HL-60/S4 treated with phorbol 12-myristate 13-acetate at 8.2 ng/mL for 4 days and 3 days (cell line): ENCODE data around the gene MTRR.

Source experiments
- in situ Hi-C: fragments of 300-500 bp; cut with MboI; formaldehyde crosslinking; loops from 2 replicates; pipeline ENCODE4 v1.15.0; 2022; ENCODE audit warnings: low sequenced_read_pairs

The MTRR gene

DNA sequence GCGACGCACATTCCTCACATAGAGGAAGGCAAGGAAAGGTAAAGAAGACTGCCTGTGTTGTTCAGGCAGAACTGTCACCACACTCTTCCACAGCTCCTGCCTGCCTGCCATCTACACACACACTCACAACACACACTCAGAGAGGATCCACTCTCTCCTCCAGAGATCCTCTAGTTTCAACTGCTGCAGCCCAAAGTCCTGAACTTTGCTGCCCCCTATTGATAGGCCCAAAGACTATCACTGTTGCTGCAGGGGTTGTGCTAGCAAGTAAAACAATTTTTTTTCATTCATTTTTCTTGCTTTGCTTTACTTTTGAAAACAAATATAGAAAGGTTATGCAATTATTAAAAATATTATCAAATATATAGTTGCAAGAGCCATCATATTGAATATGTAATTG lies 12.1 kb upstream of the MTRR start:
- in situ Hi-C loops: no loop called here

DNA sequence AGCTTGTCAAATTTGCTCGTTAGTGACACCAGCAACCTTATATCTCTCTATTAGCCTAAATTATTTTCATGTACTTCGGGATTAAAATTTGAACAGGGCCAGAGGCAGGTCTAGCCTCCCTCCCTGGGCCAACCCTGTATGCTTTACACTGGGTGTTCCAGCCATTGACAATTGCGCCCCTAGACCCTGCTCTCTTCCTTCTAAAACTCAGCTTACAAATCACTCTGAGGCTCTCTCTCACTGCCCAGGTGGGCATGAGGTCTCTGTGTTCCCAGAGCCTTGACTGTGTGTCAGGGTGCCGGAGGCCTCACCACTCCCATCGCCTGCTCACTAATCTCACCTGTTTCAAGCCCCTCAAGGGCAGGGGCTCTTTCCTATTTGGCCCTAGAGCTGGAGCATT lies 11.6 kb upstream of the MTRR start:
- in situ Hi-C loops: no loop called here

DNA sequence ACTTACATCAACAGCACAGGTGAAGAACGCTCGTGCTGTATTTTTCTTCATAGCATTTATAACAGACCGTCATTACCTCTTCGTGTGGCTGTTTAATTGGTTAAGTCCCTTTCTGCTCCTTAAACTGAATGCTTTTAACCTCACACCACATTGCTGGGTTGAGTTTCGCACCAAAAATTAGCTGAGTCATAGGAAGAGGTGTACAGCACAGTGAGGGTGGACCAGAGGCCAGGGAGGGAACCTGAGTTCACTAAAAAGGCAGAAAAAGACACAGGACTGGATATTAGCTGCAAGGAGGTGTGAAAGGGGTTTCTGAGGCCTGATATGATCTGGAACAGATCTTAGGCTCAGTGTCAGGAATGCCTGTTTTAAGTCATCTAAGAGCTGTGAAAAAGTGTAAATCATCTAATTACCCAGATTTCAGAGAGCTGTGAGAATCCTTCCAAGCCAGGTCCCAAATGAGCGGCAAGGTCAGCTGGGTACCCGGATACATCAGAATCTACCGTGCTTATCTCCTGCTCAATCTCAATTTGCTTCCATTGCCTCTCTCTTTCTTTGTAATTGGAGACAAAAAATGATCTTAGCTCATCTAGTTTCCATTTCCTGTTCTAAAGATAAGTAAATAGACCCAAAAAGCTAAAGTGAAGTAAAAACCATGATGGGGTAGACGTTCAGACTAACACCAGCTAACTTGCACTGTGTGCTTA lies 10.9 kb upstream of the MTRR start:
- in situ Hi-C loops: no loop called here

DNA sequence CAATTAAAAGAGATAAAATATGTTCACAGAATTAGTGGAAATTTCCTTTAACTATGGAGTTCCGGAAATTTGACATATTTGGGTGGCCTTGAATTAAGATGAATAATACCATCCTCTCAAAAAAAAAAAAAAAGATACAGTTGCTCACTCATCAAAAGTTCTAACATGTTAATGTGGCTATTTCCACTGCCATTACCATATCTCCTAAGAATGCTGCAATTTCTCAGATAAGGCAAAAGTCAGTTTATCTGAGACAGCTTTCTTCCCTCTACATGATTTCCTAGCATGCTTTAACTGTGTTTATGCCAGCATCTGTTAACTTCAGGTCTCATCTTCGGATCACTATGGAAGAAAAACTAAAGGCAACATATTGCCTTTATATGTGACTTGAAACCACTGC lies 2.8 kb upstream of the MTRR start:
- in situ Hi-C loops: no loop called here

DNA sequence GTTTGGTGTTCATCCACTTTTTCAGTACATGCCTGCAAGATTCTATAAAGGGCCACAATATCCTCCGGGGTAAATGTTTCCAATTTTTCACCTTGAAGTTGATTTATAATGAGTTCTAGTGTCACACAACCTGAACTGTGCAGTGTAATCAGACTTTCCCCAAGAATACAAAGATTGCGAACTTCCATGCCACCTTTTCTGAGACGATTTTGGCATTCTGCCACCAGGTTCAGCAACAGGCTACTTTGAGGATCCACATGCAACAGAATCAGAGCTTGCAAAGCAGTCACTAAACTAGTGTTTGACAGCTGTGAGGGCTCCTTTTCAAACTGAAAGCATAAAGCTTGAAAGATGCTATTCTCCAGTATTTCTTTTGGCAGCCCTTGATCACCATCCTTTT lies 1.7 kb upstream of the MTRR start:
- in situ Hi-C loops: no loop called here

DNA sequence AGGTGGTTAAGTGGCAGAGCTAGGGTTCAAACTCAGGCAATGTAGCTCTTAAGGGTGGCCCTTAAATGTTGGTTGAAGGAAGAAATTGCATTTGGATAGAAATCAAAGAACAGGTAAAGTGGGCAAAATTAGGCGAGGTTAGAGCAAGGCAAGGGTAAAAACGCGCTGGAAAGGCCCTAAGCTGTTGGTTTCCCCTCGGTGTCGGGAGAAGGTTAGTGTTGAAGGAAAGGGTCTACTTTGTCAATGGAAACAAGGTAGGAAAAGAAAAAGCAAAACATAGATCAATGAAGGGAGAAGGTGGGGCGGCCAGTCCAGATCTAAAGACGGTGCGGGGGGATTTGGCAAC lies 548 bp upstream of the MTRR start:
- in situ Hi-C loops: no loop called here

DNA sequence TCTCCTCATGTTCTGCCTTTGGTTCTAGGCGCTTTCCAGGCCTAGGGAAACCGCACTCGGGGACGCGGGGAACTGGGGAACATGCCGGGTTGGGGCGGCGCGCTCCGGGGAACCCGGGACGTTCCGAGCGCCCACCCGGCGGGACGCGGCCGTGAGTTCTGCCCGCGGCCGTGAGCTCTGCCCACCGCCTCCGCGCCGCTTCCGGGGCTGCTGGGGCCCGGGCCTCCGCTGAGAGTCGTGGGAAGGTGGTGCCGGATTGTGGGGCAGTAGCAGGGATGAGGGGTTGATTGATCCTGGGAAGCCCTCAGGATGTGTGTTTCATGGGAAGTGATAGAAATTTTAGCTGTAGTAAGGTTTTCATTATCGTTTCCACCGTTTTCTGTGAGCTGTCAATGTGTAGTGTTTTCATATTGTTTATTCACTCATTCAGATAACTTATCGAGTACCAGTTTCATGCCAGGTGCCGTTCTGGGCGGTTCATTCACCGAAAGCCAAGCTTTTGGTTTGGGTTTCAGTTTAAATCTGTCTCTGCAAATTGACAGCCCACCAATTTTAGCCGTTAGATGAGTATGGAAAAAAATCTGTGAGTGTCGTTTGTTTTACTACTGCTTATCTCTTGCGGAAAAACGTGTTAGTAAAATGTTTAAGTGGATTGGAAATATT lies 657 bp downstream of the MTRR start:
- in situ Hi-C loops: no loop called here

DNA sequence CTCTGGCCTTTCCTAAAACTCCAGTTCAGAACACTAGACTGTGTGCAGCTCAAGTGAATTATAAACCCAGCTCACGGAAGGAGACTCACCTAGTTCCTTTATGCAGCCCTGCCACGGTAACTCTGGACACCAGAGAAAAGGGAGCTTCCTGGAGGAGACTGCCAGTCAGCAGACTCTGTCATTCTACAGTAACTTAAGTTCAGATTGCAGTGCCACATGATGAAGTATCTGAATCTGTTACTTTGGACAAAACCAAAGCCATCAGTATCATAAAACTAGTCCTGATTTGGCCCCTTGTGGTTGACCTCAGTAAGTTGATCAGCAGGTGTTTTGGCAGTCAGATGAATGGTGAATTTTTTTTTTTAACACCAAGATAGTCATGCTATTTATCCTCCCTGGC lies 2.7 kb downstream of the MTRR start:
- in situ Hi-C loops: no loop called here

DNA sequence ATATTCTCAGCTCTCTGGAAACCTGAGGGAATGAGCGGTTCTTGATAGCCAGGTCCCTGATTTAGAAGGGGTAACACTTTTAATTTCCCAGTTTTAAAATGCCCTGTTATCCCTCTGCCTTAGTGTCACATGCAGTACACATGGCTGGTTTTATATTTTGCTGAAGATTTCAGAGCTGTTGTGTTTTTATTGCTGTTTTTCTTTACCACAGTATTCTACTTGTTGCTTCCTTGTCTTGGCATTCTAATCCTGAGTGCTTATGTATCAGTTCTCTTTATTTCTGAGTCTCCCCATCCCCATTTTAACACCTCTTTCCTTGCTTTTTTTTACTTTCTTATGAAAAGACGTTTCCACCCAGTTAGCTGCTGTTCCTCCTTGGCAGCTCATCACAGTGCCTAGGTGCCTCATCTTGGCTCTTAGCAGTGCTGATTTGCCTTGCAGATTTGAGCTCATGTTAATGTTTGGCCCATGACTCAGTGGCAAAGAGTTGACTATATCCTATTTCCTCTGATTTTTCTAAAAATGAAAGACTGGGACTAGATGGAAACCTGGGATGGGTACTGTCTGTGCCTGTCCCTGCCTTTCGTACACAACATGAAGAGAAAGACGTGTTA lies 3.7 kb downstream of the MTRR start:
- in situ Hi-C loops: no loop called here

DNA sequence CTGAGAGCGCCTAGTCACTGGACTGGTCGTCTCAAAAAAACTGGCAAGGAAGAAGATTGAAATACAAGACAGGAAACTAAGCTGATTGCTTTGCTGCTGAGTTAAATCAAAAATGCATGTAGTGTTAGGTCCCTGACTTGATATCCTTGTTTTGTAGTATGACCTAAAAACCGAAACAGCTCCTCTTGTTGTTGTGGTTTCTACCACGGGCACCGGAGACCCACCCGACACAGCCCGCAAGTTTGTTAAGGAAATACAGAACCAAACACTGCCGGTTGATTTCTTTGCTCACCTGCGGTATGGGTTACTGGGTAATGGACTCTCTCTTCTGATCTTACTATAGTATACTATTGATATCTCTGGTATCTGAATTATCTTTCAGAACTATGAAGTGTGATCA lies 4.3 kb downstream of the MTRR start:
- in situ Hi-C loops: no loop called here

DNA sequence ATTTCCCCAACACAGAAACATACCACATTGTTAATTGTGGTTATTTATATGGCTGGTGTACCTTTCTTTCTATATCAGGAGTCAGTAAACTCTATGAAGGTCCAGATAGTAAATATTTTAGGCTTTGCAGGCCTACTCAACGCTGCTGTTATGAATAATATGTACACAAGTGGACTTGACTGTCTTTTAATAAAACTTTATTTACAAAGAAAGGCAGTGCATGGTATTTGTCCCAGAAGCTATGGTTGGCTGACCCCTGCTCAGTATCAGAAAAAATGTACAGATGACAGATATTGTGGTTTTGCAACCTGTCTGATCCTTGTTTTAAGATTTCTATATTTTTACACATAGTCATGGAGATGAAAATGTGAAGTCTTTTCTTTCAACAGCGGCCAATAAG lies 5.7 kb downstream of the MTRR start:
- in situ Hi-C loops: no loop called here

DNA sequence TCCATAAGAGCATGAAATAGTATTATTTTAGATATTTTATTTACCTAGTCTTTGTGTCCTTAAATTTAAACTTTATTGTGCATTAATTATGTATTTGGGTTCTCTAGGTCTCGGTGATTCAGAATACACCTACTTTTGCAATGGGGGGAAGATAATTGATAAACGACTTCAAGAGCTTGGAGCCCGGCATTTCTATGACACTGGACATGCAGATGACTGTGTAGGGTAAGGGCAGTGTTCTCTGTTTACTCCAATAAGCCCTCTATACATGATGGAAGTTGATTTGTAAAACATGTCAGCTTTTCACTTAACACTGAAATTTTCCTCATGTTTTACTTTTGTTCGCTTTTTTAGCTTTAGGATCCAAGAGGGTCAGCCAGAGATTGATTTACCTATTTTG lies 6.2 kb downstream of the MTRR start:
- in situ Hi-C loops: no loop called here

DNA sequence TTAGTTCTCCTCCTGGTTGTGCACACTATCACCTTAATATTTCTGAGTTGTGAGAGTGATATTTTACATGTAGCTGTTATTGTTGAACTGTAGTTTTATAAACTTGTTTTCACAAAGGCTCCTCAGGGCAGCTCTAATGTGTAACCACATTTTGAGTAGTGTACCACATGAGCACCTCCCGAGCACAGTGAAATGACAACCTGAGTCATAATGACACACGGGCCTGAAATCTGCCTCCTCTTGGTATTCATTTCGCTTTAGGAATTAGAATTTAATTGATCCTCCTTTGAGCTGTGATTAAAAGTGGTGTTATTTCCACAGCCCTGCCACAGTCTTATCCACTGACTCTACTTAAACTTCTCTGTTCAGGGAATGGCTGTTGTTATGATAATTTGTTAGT lies 7.9 kb downstream of the MTRR start:
- in situ Hi-C loops: no loop called here

DNA sequence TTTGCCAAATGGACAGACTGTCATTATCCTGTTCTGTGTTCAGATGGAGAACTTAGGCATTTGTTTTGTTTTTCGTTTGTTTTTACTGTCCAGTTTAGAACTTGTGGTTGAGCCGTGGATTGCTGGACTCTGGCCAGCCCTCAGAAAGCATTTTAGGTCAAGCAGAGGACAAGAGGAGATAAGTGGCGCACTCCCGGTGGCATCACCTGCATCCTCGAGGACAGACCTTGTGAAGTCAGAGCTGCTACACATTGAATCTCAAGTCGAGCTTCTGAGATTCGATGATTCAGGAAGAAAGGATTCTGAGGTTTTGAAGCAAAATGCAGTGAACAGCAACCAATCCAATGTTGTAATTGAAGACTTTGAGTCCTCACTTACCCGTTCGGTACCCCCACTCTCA lies 8.9 kb downstream of the MTRR start:
- in situ Hi-C loops: no loop called here

DNA sequence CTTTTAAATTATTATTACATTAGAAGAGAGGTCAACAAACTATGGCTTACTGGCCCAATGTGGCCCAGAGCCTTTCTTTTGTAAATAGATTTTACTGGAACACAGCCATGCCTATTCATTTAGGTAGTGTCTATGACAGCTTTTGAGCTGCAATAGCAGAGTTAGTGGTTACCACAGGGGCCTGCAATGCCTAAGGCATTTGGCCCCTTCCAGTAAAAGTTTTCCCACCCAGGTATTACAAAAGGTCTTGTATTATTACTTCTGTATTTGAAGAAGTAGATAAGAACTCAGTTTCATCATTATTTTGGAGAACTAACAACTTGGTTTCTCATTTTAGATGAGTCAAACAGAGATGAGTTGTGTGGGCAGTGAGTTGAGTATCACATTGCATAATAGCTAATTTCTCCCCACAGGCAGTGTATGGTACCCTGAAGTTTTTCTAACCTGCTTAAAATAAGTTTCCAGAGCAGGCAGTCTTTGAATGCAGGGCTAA lies 9.5 kb downstream of the MTRR start:
- in situ Hi-C loops: no loop called here

DNA sequence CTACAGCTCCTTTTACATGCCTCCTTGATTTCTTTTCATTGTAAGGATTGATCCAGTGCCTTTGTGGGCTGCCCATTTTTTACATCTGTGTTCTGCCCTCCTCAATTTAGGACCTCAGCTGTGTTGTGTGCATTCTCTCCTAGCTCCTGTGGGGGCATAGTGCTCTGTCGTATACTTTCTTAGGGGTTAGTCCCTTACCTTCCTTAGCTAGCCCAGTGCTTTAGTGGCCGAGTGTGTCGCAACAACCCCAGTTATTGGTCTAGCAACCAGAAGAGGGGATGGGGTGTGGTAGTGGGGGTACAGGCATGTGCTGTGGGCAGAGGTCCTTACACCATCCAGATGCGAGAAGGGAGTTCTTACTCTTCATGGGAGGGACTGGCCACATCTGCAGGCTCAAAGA lies 12.1 kb downstream of the MTRR start:
- in situ Hi-C loops: no loop called here

DNA sequence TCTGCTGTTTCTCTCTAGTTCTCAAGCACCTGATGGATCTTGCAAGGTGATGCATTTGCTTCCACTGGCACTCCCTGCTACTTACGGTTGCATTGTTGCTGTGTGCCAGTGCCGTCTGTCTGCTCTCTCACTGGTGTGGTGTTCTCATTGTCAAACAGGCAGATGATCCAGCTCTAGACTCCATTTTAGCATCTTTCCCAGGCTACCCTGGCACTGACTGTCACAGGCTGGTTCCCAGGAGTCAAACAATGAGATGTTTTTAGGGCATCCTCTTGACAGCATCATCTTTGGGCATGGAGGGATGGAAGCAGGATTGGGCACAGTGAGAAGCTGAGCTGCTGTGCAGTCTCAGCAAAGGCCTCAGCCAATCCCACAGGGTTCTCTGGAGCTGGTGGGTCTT lies 12.9 kb downstream of the MTRR start:
- in situ Hi-C loops: no loop called here

DNA sequence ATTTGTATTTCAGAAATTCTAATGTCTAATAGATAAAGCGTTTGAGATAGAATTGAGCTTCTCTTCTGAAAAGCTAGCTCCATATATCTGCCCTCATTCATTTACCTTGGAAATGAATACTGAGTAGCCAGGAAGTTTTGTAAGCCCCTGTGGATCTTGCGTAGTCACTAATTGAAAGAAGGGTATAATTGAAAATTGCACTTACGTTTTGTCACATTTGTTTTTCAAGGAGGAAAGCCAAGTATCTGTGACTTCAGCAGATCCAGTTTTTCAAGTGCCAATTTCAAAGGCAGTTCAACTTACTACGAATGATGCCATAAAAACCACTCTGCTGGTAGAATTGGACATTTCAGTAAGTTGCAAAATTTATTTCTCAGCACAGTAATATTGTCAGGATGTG lies 14.0 kb downstream of the MTRR start:
- in situ Hi-C loops: no loop called here

DNA sequence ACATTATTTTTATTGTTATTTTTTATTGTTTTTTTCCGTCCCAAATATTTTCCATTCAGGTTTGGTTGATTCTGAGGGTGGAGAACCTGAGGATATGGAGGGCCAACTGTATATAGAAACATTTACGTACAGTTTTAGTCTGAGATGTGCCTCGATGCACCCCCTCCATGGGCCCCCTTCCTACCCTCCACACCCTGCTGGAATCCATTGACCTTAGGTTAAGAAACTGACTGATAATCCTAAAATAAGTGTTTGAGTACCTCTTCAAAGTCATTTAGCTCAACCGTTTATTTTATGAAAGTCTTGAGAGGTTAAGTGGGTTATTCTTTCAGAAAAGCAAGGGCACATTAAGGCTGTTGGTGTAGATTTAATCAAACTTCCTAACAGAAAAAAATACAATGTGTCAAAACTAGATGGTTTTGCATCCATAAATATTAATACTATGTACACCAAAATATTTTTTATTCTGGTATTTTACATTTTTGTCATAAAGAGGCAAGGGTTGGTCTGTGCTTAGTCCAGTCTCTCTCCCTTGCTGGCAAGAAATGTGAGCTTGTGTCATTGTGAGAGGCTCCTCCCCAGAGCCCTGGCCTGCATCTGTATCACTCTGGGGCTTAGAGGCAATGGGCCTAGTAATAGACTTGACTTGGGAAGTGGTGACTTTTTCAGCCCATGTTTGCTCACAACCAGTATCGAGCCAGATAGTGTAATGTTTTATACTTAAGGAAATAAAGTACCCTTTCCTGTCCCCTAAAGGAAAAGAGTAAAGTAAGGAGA lies 15.7 kb downstream of the MTRR start:
- in situ Hi-C loops: no loop called here

DNA sequence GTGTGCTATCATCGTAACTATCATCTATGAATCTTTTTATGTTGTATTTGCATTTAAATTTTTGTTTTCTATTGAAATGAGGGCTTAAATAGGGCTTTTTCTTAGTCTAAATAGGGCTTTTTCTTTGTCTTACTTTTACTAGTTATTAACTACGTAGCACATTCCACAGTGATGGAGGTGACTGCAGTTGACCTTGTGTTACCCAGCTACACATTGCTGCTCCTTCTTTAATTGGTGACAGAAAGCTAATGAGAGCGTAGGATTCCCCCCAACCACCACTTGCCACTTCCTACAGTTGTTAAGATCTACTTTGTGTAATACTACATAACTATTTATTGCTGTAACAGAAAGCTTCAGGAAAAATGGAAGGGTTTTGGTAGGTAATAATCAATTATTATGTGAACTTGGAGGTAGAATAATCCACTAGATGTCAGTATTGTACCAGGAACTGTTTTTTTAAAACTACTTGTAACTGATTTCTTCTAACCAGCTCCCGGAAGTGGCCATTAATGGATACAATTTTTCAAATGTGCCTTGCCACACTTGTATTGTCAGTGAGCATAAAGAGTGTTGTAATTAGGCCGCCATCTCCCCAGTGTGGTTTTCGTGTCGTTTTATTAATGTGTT lies 18.0 kb downstream of the MTRR start:
- in situ Hi-C loops: no loop called here

DNA sequence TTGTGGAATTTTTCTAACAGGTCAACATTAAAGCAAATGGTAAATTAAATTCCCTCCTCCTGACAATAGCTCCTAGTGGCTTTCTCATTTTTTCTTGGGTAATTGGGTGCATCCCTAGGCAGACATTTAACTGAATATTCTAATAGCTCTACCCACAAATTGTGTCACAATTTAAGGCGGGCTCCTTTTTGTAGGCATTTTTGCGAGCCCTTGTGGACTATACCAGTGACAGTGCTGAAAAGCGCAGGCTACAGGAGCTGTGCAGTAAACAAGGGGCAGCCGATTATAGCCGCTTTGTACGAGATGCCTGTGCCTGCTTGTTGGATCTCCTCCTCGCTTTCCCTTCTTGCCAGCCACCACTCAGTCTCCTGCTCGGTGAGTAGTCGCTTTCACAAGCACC lies 20.0 kb downstream of the MTRR start:
- in situ Hi-C loops: no loop called here
